ENCODE results near the gene UQCRC1.

UQCRC1 gene

GRCh38 chr3:48597408-48597800, 12.0 kb downstream of the UQCRC1 start:
- no peak for DNase-seq

GRCh38 chr3:48596676-48597407, 12.6 kb downstream of the UQCRC1 start:
- no peak for DNase-seq

- no peak for DNase-seq
These were observed 13.3 kb downstream of the UQCRC1 start for GRCh38 chr3:48596157-48596556.

GRCh38 chr3:48595526-48596121, 13.8 kb downstream of the UQCRC1 start:
- peak; percentile 24 for DNase-seq

- peak; percentile 24 for DNase-seq
These were observed 14.3 kb downstream of the UQCRC1 start, which contains the start of gene COL7A1 for GRCh38 chr3:48595075-48595525. TSS of gene COL7A1 (minus strand) at chr3:48595329. CDS start at chr3:48595159, 170 bp downstream.

- DNase-seq = peak; percentile 55
These were observed 14.9 kb downstream of the UQCRC1 start for GRCh38 chr3:48594417-48595049.

GRCh38 chr3:48593337-48593736, 16.1 kb downstream of the UQCRC1 start:
- no peak for DNase-seq

- no peak for DNase-seq
These were observed 16.8 kb downstream of the UQCRC1 start for GRCh38 chr3:48592519-48593087.

GRCh38 chr3:48591886-48592518, 17.4 kb downstream of the UQCRC1 start:
- no peak for DNase-seq

- no peak for DNase-seq
These were observed 18.0 kb downstream of the UQCRC1 start for GRCh38 chr3:48591436-48591835.

- no peak for DNase-seq
These were observed 21.2 kb downstream of the UQCRC1 start for GRCh38 chr3:48588230-48588629.

GRCh38 chr3:48587686-48588085, 21.8 kb downstream of the UQCRC1 start:
- DNase-seq = peak; percentile 9

GRCh38 chr3:48585411-48585810, 24.0 kb downstream of the UQCRC1 start:
- DNase-seq = no peak

GRCh38 chr3:48584836-48585235, 24.6 kb downstream of the UQCRC1 start:
- DNase-seq = no peak

- no peak for DNase-seq
These were observed 27.6 kb downstream of the UQCRC1 start for GRCh38 chr3:48581621-48582481.

GRCh38 chr3:48576647-48577046, 32.8 kb downstream of the UQCRC1 start:
- no peak for DNase-seq

- no peak for DNase-seq
These were observed 34.1 kb downstream of the UQCRC1 start for GRCh38 chr3:48575366-48575765.

GRCh38 chr3:48573973-48574585, 35.4 kb downstream of the UQCRC1 start:
- DNase-seq = no peak

GRCh38 chr3:48572517-48572916, 36.9 kb downstream of the UQCRC1 start:
- DNase-seq = no peak

GRCh38 chr3:48571938-48572337, 37.5 kb downstream of the UQCRC1 start:
- no peak for DNase-seq

- no peak for DNase-seq
These were observed 39.5 kb downstream of the UQCRC1 start for GRCh38 chr3:48569808-48570450.
